ENCODE measurements around the gene LRRK1. TPM values are rescaled to one million over a fixed set of nuclear protein-coding genes. Genes with fewer than 3 reads are reported as not detected.

The LRRK1 gene
- total and polyA plus RNA-seq, 8 donors: 4.3 to 19.4 (median 11.1) TPM

DNA sequence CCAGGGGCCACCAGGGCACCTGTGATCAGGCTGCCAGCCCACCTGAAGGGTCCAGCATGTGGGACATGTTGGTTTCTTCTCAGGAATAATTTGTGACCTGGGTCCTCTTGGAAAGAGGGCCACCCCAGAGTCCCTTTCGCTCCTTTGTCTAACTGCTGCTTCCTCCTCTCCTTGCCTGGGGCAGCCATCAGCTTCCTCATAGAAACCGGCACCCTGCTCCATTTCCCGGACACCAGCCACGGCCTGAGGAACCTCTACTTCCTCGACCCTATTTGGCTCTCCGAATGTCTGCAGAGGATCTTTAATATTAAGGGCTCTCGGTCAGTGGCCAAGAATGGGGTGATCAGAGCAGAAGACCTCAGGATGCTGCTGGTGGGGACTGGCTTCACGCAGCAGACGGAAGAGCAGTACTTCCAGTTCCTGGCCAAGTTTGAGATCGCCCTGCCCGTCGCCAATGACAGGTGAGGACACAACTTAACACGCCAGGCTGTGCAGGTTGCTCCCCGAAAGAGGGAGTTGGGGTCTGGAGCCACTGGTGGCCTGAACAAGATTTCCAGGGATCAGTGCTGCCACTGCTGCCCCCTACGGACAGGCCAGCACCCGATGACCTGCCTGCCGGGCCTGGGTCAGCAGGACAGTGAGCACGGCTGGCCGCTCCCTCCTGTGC lies 109.7 kb downstream of the LRRK1 start:
- intact Hi-C loops (cut with DNase I): no loop called here
- Histone ChIP-seq H3K27ac (no peak overlapping the region), H3K4me3 (no peak overlapping the region), H3K4me1 (no peaks in the 10 kb centered on the region), H3K9me3 (no peaks in the 10 kb centered on the region), H3K36me3 (peaks cover 0 to 7% (median 0%) of the 10 kb centered on the region in 3 donors), H3K27me3 (no peaks in the 10 kb centered on the region)
- 88 to 92% methylated on average over 19 of the region's 19 CpGs for WGBS, 2 donors
- no peak for ATAC-seq
- peak in 3 of 6 donors; percentile 4 to 34 (median 10) for DNase-seq
- TF ChIP-seq, protein P1, sequence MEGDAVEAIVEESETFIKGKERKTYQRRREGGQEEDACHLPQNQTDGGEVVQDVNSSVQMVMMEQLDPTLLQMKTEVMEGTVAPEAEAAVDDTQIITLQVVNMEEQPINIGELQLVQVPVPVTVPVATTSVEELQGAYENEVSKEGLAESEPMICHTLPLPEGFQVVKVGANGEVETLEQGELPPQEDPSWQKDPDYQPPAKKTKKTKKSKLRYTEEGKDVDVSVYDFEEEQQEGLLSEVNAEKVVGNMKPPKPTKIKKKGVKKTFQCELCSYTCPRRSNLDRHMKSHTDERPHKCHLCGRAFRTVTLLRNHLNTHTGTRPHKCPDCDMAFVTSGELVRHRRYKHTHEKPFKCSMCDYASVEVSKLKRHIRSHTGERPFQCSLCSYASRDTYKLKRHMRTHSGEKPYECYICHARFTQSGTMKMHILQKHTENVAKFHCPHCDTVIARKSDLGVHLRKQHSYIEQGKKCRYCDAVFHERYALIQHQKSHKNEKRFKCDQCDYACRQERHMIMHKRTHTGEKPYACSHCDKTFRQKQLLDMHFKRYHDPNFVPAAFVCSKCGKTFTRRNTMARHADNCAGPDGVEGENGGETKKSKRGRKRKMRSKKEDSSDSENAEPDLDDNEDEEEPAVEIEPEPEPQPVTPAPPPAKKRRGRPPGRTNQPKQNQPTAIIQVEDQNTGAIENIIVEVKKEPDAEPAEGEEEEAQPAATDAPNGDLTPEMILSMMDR (IDR thresholded peaks at IDR 0.05): no peak
- no peak for FAIRE-seq

DNA sequence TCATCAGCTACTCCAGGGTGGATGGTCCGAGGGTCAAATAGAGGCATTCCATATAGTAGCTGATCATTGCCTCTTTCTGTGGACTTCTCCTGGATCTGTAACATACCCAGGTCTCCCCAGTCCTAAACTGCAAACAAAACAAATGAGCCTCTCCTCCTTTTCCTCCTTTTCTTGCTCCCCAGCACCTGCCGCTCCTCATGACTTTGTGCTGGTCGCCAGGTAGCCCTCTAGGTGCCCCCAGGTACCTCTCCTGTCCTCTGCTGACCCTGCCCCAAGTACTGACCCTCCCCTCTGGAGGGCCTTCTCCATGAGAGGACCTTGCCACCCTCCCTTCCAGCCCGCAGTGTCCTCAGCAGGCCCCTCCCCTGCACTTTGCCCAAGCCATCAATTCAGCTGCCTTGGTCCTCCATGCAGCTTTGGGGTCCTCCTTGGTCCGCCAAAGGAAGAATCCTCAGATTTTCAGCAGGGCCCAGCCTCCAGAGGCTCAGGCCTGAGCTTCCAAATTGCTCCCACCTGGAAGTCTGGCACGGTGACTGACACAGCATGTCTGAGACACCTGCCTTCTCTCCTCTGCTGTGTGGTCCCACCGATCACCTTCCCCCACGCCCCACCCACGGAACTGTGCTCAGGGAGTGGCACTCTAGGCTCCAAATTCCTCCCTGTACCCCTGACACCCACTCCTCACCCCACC lies 111.0 kb downstream of the LRRK1 start:
- TF ChIP-seq, protein P1 (IDR thresholded peaks at IDR 0.05): no peak
- FAIRE-seq: no peak

DNA sequence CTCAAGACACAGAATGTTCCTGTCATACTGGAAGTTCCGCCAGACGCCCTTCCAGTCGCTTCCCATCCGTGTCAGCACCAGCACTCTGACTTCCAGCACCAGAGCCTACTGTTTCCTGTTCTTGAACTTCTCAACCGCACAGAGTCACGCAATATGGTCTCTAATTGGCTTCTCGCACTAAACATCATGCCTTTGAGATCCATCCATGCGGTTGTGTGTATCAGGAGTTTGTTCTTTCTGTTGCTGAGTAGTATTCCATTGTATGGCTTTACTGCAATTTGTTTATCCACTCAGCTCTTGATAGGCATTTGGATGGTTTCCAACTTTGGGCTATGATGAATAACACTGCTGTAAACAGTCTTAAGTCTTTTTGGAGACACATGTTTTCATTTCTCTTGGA lies 112.1 kb downstream of the LRRK1 start:
- Histone ChIP-seq H3K27me3 (no peaks in the 10 kb centered on the region), H3K4me3 (no peak overlapping the region), H3K9me3 (no peaks in the 10 kb centered on the region), H3K36me3 (peaks cover 0 to 7% (median 0%) of the 10 kb centered on the region in 3 donors), H3K4me1 (no peaks in the 10 kb centered on the region), H3K27ac (no peak overlapping the region)
- WGBS, 2 donors: 91 to 92% methylated on average over 8 of the region's 8 CpGs
- peak in 1 of 6 donors; percentile 4 for DNase-seq
- no peak for ATAC-seq
- TF ChIP-seq, protein P1 (IDR thresholded peaks at IDR 0.05): no peak
- intact Hi-C loops (cut with DNase I): no loop called here
- FAIRE-seq: no peak

More for the DNA sequence above, 111.0 kb downstream of the LRRK1 start:
- Histone ChIP-seq H3K36me3 (peaks cover 0 to 7% (median 0%) of the 10 kb centered on the region in 3 donors), H3K4me3 (no peak overlapping the region), H3K4me1 (no peaks in the 10 kb centered on the region), H3K27ac (no peak overlapping the region), H3K9me3 (no peaks in the 10 kb centered on the region), H3K27me3 (no peaks in the 10 kb centered on the region)
- WGBS, 2 donors: 92 to 96% methylated on average over 9 of the region's 9 CpGs
- ATAC-seq: no peak
- intact Hi-C loops (cut with DNase I): no loop called here
- DNase-seq: peak in 3 of 6 donors; percentile 1 to 22 (median 3)

DNA sequence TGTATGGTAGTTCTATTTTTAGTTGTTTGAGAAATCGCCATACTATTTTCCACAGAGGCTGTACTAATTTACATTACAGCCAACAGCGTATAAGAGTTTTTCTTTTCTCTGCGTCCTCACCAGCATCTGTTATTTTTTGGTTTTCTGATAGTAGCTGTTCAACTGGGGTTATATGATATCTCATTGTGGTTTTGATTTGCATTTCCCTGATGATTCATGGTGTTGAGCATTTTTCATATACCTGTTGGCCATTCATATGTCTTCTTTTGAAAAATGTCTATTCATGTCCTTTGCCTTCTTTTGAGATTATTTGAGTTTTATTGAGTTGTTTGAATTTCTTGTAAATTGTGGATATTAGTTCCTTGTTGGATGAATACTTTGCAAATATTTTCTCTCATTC lies 114.6 kb downstream of the LRRK1 start:
- intact Hi-C loops (cut with DNase I): no loop called here
- Histone ChIP-seq H3K4me3 (no peak overlapping the region), H3K4me1 (no peaks in the 10 kb centered on the region), H3K27me3 (no peaks in the 10 kb centered on the region), H3K36me3 (peaks cover 0 to 5% (median 0%) of the 10 kb centered on the region in 3 donors), H3K27ac (no peak overlapping the region), H3K9me3 (no peaks in the 10 kb centered on the region)
- DNase-seq (no peak), ATAC-seq (no peak), FAIRE-seq (no peak)
- TF ChIP-seq, protein P1 (IDR thresholded peaks at IDR 0.05): no peak
- WGBS, 2 donors: 93 to 96% methylated on average over 3 of the region's 3 CpGs

DNA sequence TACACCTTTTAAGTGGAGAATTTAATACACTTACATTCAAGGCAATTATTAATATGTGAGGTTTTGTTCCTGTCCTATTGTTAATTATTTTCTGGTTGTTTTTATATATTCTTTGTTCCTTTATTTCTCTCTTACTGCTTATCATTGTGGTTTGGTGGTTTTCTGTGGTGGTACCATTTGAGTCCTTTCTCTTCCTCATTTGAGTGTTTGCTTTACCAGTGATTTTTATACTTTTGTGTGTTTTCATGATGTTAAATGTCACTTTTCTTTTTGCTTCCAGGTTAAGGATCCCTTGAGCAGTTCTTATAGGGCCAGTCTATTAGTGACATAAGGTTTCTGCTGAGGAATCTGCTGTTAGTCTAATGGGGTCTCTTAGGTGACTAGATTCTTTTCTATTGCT lies 116.5 kb downstream of the LRRK1 start:
- FAIRE-seq: no peak
- Histone ChIP-seq H3K27ac (no peak overlapping the region), H3K4me3 (no peak overlapping the region), H3K4me1 (no peaks in the 10 kb centered on the region), H3K9me3 (no peaks in the 10 kb centered on the region), H3K36me3 (peaks cover 0 to 5% (median 0%) of the 10 kb centered on the region in 3 donors), H3K27me3 (no peaks in the 10 kb centered on the region)
- no peak for DNase-seq
- intact Hi-C loops (cut with DNase I): no loop called here
- TF ChIP-seq, protein P1 (IDR thresholded peaks at IDR 0.05): no peak
- no peak for ATAC-seq
